NT2/D1 (cell line): ENCODE data around the gene EN2.

ENCODE experiments used
- DNase-seq: peaks from one replicate; pipeline ENCODE4 v3.0.0-alpha.2; 2011; ENCODE audit warnings: low read depth, low spot score
- H3K27me3 ChIP-seq: 2 replicates; pipeline ENCODE4 v1.6.0; 2011; ENCODE audit warnings: mild to moderate bottlenecking; ENCODE audit not compliant: insufficient read length, insufficient read depth
- H3K36me3 ChIP-seq: 2 replicates; pipeline ENCODE4 v1.6.1; 2011; ENCODE audit warnings: mild to moderate bottlenecking, low read length, mixed read lengths; ENCODE audit not compliant: insufficient read depth, insufficient read length
- H3K4me1 ChIP-seq: 2 replicates; pipeline ENCODE4 v1.5.1; 2011; ENCODE audit not compliant: insufficient read depth, insufficient read length
- H3K4me3 ChIP-seq: 2 replicates; pipeline ENCODE4 v1.5.1; 2011; ENCODE audit warnings: low read depth; ENCODE audit not compliant: insufficient read length
- H3K9ac ChIP-seq: 2 replicates; pipeline ENCODE4 v1.6.0; 2011; ENCODE audit warnings: low read depth; ENCODE audit not compliant: insufficient read length
- H3K9me3 ChIP-seq: 2 replicates; pipeline ENCODE4 v1.5.1; 2011; ENCODE audit warnings: mild to moderate bottlenecking, low read length; ENCODE audit not compliant: insufficient read depth
- SUZ12 ChIP-seq: IDR thresholded peaks from 2 replicates; pipeline ENCODE4 v1.6.1; 2011; ENCODE audit not compliant: insufficient read length, insufficient read depth; ENCODE audit errors: extremely low read depth
- YY1 ChIP-seq: IDR thresholded peaks from 2 replicates; pipeline ENCODE4 v1.6.1; 2011; ENCODE audit not compliant: insufficient read length, insufficient read depth
- ZNF274 ChIP-seq: IDR thresholded peaks from 2 replicates; pipeline ENCODE4 v1.6.1; 2011; ENCODE audit warnings: mild to moderate bottlenecking, low read depth, low read length

Gene EN2

DNA sequence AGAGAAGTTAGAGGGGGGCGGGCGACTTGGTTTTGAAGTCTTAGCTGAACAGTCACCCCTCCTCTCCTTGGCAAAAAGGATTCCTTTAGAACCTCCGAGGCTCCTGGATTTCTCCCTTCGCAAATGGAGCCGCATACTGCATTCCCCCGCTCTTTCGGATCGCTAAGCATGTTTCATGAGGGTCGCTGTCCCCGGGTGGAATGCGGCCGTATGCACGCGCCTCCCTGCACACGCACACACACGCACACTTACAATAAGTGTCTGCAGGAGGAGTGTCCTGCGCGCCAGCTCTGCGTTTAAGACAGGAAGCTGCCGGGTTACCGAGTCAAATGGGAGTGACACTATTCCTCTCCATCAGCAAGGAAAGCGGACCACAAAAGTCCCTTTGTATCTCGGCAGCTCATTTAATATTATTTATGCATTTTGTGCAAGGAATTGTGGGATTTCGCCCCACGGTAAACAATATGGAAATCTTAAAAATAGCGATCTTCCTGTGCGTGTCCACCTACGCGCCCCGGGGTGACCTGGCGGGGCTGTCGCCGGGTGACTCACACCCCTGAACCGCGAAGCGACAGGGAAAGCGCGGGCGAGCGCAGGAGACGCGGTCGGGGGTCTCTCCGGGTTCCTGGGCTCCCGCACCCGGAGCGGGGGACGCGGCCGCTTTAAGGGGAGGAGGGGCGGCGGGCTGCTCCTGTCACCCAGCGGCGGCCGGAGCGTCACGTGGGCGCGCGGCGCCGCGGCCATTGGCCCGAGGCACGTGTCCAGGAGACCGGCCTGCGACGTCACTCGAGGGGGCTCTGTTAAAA lies 988 bp upstream of the EN2 start:
- Histone ChIP-seq H3K9me3 (no peaks in the 10 kb centered on the region), H3K9ac (no peak overlapping the region)
- DNase-seq, result no peak

DNA sequence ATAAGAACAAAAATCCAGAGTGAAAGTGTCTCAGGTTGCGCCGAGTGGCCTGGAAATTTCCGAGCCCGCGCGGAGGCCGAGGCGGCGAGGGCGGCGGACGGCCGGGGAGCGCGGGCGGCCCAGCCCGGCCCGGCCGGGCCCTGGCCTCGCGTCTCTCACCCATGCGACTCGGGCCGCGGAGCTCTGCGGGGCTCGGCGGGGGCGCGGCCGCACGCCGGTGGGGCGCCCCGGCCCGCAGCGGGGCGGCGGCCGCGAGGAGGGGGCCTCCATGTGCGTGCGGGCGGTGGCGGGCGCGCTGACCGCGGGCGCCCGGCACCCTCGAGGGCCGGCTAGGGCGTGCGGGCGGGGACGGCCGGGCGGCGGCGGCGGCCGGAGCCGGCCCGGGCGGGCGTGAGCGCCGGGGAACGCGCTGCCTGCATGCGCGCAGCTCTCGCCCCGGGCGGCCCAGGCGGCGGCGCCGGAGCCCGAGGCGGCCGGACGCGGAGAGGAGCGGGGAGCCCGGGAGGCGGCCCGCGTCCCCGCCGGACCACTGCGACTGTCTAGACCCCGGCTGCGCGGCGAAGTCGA lies 302 bp upstream of the EN2 start:
- Histone ChIP-seq H3K9ac (no peak overlapping the region), H3K9me3 (no peaks in the 10 kb centered on the region), H3K27me3 (peaks cover 95% of the 10 kb centered on the region)

More for the DNA sequence above, 988 bp upstream of the EN2 start:
- peak overlapping the region; percentile 4 for H3K4me3 ChIP-seq
- TF ChIP-seq ZNF274, result no peak
- no peak for TF ChIP-seq YY1
- TF ChIP-seq SUZ12, result peak; percentile 93
- no peaks in the 10 kb centered on the region for H3K36me3 ChIP-seq
- peaks cover 95% of the 10 kb centered on the region for H3K27me3 ChIP-seq
- peaks cover 15% of the 10 kb centered on the region for H3K4me1 ChIP-seq

DNA sequence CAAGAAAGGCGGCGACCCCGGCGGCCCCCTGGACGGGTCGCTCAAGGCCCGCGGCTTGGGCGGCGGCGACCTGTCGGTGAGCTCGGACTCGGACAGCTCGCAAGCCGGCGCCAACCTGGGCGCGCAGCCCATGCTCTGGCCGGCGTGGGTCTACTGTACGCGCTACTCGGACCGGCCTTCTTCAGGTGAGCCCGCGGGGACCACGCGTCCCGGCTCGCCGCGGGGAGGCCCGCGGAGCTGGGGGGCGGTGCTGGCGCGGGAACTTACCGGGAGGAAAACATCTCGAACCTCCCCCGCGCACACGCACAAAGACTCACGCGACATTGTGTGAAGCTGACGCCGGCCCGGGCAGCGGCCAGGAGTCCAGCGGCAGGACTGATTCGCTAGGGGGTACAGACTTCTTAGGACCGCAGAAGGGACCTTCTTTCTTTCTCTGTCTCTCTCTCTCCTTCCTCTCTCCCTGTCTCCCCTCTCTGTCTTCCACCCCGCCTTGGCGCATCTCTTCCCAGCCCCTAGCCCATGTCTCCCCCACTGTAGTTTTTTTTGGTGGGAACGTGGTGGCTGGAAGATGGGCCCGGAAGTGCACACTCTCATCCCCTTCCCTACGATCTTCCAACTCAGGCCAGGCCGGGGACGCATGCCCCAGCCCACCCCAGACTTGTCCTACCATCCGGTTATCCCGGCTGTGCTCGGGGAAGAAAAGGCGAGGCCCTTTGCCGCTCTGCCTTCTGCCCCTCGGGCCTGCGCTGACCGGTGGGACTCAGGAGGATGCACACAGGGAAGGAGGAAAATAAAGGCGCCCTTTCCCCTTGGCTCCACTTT lies 1.2 kb downstream of the EN2 start:
- Histone ChIP-seq H3K9me3 (no peaks in the 10 kb centered on the region), H3K4me3 (peak overlapping the region; percentile 15), H3K4me1 (peaks cover 15% of the 10 kb centered on the region), H3K9ac (no peak overlapping the region), H3K36me3 (no peaks in the 10 kb centered on the region), H3K27me3 (peaks cover 95% of the 10 kb centered on the region)
- TF ChIP-seq YY1, result no peak
- peak; percentile 82 for TF ChIP-seq SUZ12
- DNase-seq, result no peak

More for the DNA sequence above, 302 bp upstream of the EN2 start:
- Histone ChIP-seq H3K36me3 (no peaks in the 10 kb centered on the region), H3K4me3 (peak overlapping the region; percentile 4), H3K4me1 (peaks cover 15% of the 10 kb centered on the region)
- no peak for TF ChIP-seq YY1
- no peak for TF ChIP-seq ZNF274
- TF ChIP-seq SUZ12, result no peak
- DNase-seq, result no peak

DNA sequence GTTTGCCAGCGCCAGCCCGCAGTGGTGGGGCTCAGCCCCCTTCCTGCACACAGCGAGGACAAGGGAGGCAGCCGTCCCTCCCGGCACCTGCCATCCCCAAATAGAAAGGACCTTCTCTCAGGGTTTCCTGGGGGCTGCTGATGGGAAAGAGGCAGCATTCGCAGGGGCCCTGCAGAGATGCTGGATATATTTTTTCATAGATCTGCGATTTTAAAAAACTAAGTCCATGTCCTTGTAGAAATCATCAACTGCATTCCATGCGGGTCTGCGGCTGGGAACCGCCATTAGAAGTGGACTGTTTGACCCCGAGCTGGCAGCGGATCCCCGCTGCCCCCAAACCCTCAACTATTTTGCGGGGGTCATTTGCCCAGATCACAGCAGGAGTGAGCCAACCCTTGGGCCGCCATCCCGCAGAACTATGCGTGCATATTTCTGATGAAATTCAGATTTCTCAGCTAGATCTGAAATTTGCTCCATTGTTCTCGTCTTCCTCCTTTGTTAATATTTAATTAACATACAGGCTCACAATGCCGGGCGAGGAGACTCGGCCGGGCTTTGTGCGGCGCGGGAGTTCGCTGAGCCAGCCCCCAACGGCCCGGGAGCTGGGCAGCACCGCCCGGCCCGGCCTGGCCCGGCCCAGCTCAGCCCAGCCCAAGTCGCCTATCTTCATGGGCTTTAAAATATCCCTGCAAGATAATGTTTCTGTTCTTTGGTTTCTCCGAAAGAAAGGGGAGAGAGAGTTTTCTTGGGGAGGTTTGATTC lies 2.0 kb downstream of the EN2 start:
- Histone ChIP-seq H3K9me3 (no peaks in the 10 kb centered on the region), H3K9ac (no peak overlapping the region), H3K27me3 (peaks cover 95% of the 10 kb centered on the region), H3K36me3 (no peaks in the 10 kb centered on the region), H3K4me3 (no peak overlapping the region), H3K4me1 (peaks cover 11% of the 10 kb centered on the region)
- no peak for TF ChIP-seq SUZ12
- TF ChIP-seq YY1, result no peak
- TF ChIP-seq ZNF274, result no peak
- no peak for DNase-seq

DNA sequence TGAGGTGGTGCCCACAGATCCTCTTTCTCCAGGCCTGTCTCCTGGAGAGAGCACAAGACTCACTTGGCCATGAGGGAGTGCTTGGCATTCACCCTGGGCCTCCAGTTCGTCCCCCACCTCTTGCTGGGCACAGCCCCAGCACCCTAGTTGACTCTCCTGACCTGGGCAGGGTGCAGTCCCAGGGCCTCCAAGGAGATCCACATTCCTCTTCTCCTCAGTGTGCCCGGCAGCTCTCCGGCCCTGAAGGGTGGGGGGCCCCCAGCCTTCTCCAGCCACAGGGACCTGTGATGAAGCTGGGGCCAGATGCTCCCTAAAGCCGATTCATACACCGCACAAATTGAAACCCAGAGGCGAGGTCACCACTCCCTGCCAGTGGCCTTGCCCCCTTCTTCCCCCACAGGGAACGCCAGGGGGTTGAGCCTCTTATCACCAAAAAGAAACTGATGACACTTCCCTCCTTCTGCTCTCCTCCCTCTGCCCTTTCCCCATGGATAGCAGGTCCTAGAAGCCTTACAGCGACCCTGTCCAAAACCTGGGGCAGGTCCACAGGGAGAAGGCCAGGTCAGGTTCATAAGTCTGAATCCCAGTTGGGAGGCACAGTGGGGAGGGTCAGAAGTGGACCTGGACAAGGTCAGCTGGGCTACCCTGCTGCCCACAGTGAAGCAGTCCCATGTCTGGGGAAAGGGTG lies 3.1 kb downstream of the EN2 start:
- Histone ChIP-seq H3K4me1 (peaks cover 9% of the 10 kb centered on the region), H3K27me3 (peaks cover 95% of the 10 kb centered on the region), H3K36me3 (no peaks in the 10 kb centered on the region), H3K9ac (no peak overlapping the region), H3K4me3 (no peak overlapping the region), H3K9me3 (no peaks in the 10 kb centered on the region)
- no peak for DNase-seq
- TF ChIP-seq SUZ12 (no peak), YY1 (no peak), ZNF274 (no peak)

DNA sequence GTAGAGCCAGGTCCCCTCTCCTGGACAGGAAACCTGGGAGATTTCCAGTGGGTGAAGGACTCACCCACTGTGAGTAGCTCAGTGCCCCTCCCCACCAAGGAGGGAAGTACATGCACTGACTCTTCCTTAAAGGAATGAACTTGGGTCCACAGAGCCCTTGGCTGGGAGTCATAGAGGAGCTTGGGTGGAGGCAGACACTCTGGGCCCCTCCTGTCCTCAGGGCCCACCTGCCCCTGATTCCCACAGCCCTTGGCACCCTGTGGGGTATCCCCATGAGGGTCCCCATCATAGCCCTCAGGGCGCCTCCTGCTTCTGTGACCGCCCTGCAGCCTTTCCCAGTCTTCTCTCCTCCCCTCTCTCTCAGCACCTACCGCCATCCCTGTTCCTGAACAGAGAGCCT lies 3.7 kb downstream of the EN2 start:
- Histone ChIP-seq H3K27me3 (peaks cover 95% of the 10 kb centered on the region), H3K4me3 (no peak overlapping the region)

More for the DNA sequence above, 3.7 kb downstream of the EN2 start:
- Histone ChIP-seq H3K9me3 (no peaks in the 10 kb centered on the region), H3K9ac (no peak overlapping the region), H3K36me3 (no peaks in the 10 kb centered on the region), H3K4me1 (peaks cover 6% of the 10 kb centered on the region)
- no peak for TF ChIP-seq SUZ12
- TF ChIP-seq YY1, result no peak
- TF ChIP-seq ZNF274, result no peak
- no peak for DNase-seq
